ENCODE measurements around the gene OTOP2. TPM values are rescaled to one million over a fixed set of nuclear protein-coding genes. Genes with fewer than 3 reads are reported as not detected.

The OTOP2 gene
- total RNA-seq, 4 donors from 2014 or later: not detected

GRCh38 chr17:74954665-74955421 lies 30.8 kb downstream of the OTOP2 start:
- ATAC-seq: no peak
- no peak for TF ChIP-seq CTCF (IDR thresholded peaks at IDR 0.05)
- TF ChIP-seq POLR2A (IDR thresholded peaks at IDR 0.05): no peak
- no peak for TF ChIP-seq POLR2AphosphoS5 (IDR thresholded peaks at IDR 0.05)
- no peak for TF ChIP-seq EP300 (IDR thresholded peaks at IDR 0.05)
- H3K9me3 ChIP-seq: no peaks in the 10 kb centered on the region
- H3K36me3 ChIP-seq: peaks cover 0 to 14% of the 10 kb centered on the region in 2 donors
- peaks cover 38% of the 10 kb centered on the region for H3K27me3 ChIP-seq
- WGBS, 2 donors (ENCODE audit: low coverage in 1 of 2): 64 to 82% methylated on average over 6 to 11 of the region's 13 CpGs
- H3K4me1 ChIP-seq: peaks cover 0 to 5% (median 0%) of the 10 kb centered on the region in 3 donors
- H3K4me3 ChIP-seq: no peak overlapping the region
- H3K27ac ChIP-seq: no peak overlapping the region

GRCh38 chr17:74956093-74956492 lies 32.0 kb downstream of the OTOP2 start:
- H3K9me3 ChIP-seq: no peaks in the 10 kb centered on the region
- H3K36me3 ChIP-seq: peaks cover 0 to 14% of the 10 kb centered on the region in 2 donors
- H3K4me3 ChIP-seq: no peak overlapping the region
- ATAC-seq: no peak
- peaks cover 25% of the 10 kb centered on the region for H3K27me3 ChIP-seq
- no peak overlapping the region for H3K27ac ChIP-seq
- TF ChIP-seq POLR2AphosphoS5 (IDR thresholded peaks at IDR 0.05) (no peak), EP300 (IDR thresholded peaks at IDR 0.05) (no peak), CTCF (IDR thresholded peaks at IDR 0.05) (no peak)
- peaks cover 0 to 5% (median 0%) of the 10 kb centered on the region in 3 donors for H3K4me1 ChIP-seq
- WGBS, 2 donors (ENCODE audit: low coverage in 1 of 2): 100% methylated on average over 1 of the region's 4 CpGs; no CpG with 5 or more reads in 1 of the 2 donors

GRCh38 chr17:74957935-74958740 lies 34.1 kb downstream of the OTOP2 start:
- H3K27me3 ChIP-seq: peaks cover 12% of the 10 kb centered on the region
- peaks cover 0 to 14% (median 0%) of the 10 kb centered on the region in 3 donors for H3K4me1 ChIP-seq
- 2 to 10% methylated on average over 2 to 6 of the region's 33 CpGs for WGBS, 2 donors (ENCODE audit: low coverage in 1 of 2)
- peaks cover 0 to 14% of the 10 kb centered on the region in 2 donors for H3K36me3 ChIP-seq
- ATAC-seq: peak; percentile 28
- TF ChIP-seq POLR2AphosphoS5 (IDR thresholded peaks at IDR 0.05) (no peak), EP300 (IDR thresholded peaks at IDR 0.05) (no peak), CTCF (IDR thresholded peaks at IDR 0.05) (peak in 3 of 4 experiments; percentile 82 to 96 (median 93))
- no peak overlapping the region for H3K4me3 ChIP-seq
- no peak overlapping the region for H3K27ac ChIP-seq
- H3K9me3 ChIP-seq: no peaks in the 10 kb centered on the region

- Histone ChIP-seq H3K27ac (no peak overlapping the region), H3K4me1 (peaks cover 0 to 14% (median 0%) of the 10 kb centered on the region in 3 donors), H3K36me3 (peaks cover 0 to 11% of the 10 kb centered on the region in 2 donors), H3K9me3 (no peaks in the 10 kb centered on the region), H3K27me3 (peaks cover 8% of the 10 kb centered on the region), H3K4me3 (no peak overlapping the region)
- no peak for ATAC-seq
- WGBS, 2 donors (ENCODE audit: low coverage in 1 of 2): 46% methylated on average over 3 of the region's 14 CpGs; no CpG with 5 or more reads in 1 of the 2 donors
- TF ChIP-seq POLR2AphosphoS5 (IDR thresholded peaks at IDR 0.05) (no peak), POLR2A (IDR thresholded peaks at IDR 0.05) (no peak), CTCF (IDR thresholded peaks at IDR 0.05) (no peak), EP300 (IDR thresholded peaks at IDR 0.05) (no peak)
These were observed 35.9 kb downstream of the OTOP2 start for GRCh38 chr17:74959826-74960515.
